ENCODE data around the gene TMEM59L.

The TMEM59L gene

GRCh38 chr19:18637673-18638630 is 25.3 kb downstream of the TMEM59L start:
- no peak for DNase-seq (ENCODE audit: low read depth in 2 of 2)

DNA sequence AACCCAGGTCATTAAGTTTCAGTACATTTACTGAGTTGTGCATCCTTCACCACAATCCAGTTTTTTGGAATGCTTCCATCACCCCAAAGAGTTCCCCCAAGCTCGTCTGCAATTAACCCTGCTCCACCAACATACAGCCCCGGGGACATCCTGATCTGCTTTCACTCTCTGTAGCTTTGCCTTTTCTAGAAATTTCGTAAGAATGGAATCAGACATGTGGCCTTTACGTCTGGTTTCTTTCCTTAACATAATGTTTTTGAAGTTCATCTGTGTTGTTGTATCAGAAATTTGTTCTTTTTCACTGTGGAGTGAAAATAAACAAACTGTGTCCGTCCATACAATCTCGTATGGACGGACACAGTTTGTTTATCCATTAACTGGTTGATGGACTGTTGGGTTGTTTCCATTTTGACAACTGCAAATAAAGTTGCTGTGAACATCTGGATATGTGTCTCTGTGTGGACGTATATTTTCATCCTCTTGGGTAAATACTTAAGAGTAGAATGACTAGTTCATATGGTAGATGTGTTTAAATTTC is 27.1 kb downstream of the TMEM59L start:
- no peak for DNase-seq (ENCODE audit: low read depth in 2 of 2)

GRCh38 chr19:18644196-18645034 is 31.7 kb downstream of the TMEM59L start:
- no peak for DNase-seq (ENCODE audit: low read depth in 2 of 2)

- DNase-seq (ENCODE audit: low read depth in 2 of 2): no peak
Observed at GRCh38 chr19:18645035-18645511, 32.4 kb downstream of the TMEM59L start.

- no peak for DNase-seq (ENCODE audit: low read depth in 2 of 2)
Observed at GRCh38 chr19:18646535-18647370, 34.1 kb downstream of the TMEM59L start.

GRCh38 chr19:18647371-18647767 is 34.7 kb downstream of the TMEM59L start:
- no peak for DNase-seq (ENCODE audit: low read depth in 2 of 2)

DNA sequence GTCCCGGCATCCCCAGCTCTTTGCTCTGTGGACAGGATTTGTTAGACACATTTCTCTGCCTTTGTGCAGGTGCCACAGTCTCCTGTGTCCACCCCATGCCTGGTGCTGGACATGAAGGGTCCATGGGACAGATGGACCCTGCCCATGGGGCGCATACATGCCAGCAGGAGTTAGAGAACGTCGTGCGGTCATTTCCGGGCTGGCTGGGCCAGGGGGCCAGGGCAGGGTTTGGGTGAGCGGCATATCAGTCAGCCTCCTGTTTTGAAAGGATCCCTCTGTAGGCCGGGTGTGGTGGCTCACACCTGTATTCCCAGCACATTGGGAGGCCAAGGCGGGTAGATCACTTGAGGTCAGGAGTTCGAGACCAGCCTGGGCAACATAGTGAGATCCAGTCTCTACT is 35.1 kb downstream of the TMEM59L start:
- DNase-seq (ENCODE audit: low read depth in 2 of 2): no peak

- no peak for DNase-seq (ENCODE audit: low read depth in 2 of 2)
Observed at GRCh38 chr19:18648973-18649315, 36.3 kb downstream of the TMEM59L start.

GRCh38 chr19:18649371-18650020 is 36.8 kb downstream of the TMEM59L start:
- DNase-seq (ENCODE audit: low read depth in 2 of 2): no peak

DNA sequence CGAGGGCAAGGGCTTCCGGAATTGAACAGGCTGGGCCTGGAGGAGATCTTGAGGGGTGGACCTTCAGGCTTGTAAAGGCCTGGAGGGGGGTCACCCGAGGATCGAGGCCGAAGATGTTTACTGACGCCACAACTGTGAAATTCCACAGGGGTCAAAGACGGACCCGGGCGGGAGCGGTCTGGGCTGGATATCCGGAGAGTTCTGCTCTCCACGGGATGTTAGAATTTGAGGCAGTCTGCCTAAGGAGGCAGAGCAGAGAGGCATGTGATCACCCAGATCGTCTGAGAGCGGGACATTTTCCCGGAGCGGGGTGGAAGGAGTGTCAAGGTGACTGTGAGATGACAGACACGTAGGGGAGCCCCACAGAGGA is 37.3 kb downstream of the TMEM59L start:
- no peak for DNase-seq (ENCODE audit: low read depth in 2 of 2)

DNA sequence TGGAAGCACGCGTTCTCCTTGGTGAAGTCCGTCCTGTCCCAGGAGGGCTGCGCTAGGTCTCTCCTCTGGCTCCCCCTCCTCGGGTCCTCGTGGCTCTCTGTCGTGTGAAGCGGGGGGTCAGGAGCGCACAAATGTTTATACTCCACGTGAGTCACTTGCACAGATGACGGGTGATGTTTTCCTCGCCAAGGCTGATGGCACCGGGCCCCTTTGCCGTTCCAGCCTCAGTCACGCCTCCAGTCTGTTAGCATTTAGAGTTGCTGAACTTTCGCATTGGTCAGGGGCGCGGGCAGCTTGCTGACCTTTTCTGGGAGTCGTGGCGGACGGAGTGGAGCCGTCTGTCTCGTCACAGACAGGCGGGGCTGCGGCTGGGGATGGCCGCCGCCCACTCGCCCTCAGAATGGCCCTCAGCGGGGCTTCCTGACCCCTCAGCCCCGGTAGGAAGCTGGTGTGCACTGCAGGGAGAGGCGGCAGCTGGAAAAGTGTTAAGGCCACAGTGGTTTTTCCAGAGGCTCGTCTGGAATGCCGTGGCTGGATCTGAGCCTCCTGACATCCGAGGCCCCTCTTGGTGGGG is 37.9 kb downstream of the TMEM59L start:
- no peak for DNase-seq (ENCODE audit: low read depth in 2 of 2)

GRCh38 chr19:18651300-18651699 is 38.6 kb downstream of the TMEM59L start:
- no peak for DNase-seq (ENCODE audit: low read depth in 2 of 2)

DNA sequence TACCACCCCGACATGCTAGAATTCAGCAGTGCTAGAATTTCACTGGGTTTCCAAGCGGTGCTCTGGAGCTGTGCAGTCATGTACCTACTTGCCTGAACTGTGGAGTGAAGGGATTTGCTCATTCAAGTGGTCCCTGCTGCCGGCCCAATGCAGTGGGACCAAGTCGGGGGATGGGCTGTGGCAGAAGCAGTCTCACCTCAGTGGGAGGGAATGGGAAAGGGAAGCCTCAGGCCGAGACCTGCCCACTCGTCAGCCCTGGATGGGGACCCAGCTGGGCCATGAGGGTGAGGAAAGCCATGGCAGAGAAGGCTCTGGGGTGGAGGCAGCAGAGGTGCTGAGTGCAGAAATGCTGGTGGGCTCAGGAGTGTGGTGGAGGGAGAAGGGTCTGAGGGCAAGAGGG is 39.1 kb downstream of the TMEM59L start:
- no peak for DNase-seq (ENCODE audit: low read depth in 2 of 2)

DNA sequence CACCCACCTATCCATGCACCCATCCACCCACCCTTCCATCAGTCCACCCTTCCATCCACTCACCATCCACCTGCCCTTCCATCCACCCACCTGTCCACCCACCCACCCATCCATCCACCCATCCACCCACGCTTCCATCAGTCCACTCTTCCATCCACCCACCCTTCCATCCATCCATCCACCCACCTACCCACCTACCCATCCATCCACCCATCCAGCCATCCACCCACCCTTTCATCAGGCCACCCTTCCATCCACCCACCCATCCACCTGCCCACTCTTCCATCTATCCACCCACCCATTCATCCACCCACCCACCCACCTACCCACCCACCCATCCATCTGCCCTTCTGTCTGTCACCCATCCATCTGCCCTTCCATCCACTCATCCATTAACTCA is 41.2 kb downstream of the TMEM59L start:
- no peak for DNase-seq (ENCODE audit: low read depth in 2 of 2)

GRCh38 chr19:18654469-18654868 is 41.8 kb downstream of the TMEM59L start:
- DNase-seq (ENCODE audit: low read depth in 2 of 2): no peak

DNA sequence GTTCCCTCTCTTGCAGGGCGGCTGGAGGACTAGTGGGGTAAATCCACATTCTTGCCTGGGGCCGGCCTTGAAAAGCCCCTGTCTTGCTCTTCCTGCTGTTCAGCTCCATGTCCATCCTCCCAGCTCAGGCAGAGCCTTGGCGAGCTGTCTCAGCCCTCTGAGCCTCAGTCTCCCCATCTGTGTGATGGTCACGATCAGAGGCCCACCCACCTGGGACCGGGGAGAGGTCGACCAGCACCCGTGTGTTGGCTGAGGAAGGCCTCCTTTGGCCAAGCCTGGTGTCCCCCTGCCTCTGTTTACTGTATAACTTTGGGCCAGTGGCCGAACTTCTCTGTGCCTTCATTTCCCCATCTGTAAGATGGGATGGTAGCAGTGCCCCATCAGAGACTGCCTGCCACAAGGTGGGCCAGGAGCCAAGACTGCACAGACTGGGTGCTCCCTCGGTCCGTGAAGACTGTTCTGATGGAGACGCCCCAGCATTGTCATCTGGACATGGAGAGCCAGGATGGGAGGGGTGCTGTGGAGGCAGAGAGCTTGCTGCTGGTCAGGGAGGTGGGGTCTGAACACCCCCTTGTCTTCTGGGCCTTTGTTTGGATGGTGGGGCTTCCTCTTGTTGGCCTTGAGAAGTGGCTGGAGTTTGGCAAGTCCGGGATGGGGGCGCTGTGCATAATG is 42.6 kb downstream of the TMEM59L start:
- no peak for DNase-seq (ENCODE audit: low read depth in 2 of 2)

- no peak for DNase-seq (ENCODE audit: low read depth in 2 of 2)
Observed at GRCh38 chr19:18656337-18657086, 43.8 kb downstream of the TMEM59L start.

- no peak for DNase-seq (ENCODE audit: low read depth in 2 of 2)
Observed at GRCh38 chr19:18657590-18658365, 45.1 kb downstream of the TMEM59L start.

Data from activated CD4-positive, alpha-beta T cell treated with anti-CD3 and anti-CD28 coated beads for 24 hours (primary cell).